ENCODE measurements around the gene ELAPOR1.

ELAPOR1 gene

DNA sequence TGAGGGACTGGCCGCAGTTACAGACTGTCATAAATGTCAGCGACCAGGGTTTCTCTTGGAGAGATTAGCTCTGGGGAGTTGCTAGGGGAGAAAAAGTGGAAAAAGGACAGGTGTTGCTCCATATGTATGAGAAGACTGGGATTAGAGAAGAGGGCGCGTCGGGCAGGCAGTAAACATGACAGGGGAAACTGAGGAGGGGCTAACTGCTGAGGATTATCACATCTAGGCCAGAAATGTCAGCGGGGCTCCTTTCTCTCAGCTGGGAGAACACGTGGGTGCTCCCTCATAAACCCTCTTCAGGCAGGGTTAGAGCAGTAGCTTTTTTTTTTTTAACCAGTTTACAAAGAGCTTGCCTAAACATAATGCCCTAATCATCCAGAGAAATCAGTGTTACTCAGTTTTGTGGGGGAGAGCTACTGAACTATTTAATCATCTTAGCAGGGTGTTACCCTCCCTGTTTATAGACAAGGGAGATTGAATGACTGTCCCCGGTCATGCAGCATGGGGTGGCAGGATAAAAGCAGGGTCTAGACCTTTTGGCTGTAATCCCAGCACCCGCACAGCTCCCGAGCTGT, 35.2 kb downstream of the ELAPOR1 start:
- peak overlapping the region in 1 of 2 donors; percentile 77 for H3K27ac Mint-ChIP-seq
- H3K4me3 Mint-ChIP-seq, result no peak overlapping the region
- H3K9me3 Mint-ChIP-seq, result no peaks in the 10 kb centered on the region
- H3K4me1 Mint-ChIP-seq, result no peaks in the 10 kb centered on the region
- no peak for ATAC-seq
- no peak for DNase-seq
- H3K27me3 Mint-ChIP-seq, result no peaks in the 10 kb centered on the region

DNA sequence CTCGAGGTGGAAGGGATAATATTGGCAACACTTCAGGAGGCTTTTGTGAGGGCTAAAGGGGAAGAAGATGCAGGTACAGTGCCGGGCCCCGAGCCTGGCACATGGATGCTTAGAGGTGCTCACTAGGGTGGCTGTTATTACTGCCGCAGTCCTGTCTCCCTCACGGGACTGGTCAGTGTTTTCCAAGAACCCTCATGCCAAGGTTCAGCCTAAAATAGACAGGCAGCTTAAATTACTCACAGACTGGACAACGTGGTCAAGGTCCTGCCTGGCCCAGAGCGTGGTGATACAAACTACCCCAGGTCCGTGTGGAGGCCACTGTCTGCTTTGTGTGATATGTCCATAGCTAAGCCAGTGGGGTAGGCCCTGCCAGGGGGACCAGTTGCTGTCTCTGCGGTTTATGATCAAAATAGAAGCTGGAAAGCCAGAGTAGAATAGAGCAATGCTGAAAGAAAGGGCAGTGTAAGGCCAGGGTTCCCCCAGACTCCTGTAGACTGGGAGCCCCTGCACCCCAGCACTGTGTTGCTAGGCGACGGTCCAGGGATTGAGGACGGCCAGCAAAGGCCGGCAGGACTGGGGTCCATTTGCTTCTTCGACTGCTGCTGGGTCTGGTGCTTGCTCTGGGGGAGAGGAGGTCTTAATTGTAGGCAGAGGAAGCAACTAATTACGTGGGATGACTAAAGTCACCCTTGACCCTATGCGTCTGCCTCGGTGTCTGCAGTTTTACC, 36.1 kb downstream of the ELAPOR1 start:
- Mint-ChIP-seq H3K27ac (no peak overlapping the region), H3K9me3 (no peaks in the 10 kb centered on the region), H3K27me3 (no peaks in the 10 kb centered on the region), H3K4me3 (no peak overlapping the region), H3K4me1 (no peaks in the 10 kb centered on the region)
- ATAC-seq, result no peak
- DNase-seq, result no peak

DNA sequence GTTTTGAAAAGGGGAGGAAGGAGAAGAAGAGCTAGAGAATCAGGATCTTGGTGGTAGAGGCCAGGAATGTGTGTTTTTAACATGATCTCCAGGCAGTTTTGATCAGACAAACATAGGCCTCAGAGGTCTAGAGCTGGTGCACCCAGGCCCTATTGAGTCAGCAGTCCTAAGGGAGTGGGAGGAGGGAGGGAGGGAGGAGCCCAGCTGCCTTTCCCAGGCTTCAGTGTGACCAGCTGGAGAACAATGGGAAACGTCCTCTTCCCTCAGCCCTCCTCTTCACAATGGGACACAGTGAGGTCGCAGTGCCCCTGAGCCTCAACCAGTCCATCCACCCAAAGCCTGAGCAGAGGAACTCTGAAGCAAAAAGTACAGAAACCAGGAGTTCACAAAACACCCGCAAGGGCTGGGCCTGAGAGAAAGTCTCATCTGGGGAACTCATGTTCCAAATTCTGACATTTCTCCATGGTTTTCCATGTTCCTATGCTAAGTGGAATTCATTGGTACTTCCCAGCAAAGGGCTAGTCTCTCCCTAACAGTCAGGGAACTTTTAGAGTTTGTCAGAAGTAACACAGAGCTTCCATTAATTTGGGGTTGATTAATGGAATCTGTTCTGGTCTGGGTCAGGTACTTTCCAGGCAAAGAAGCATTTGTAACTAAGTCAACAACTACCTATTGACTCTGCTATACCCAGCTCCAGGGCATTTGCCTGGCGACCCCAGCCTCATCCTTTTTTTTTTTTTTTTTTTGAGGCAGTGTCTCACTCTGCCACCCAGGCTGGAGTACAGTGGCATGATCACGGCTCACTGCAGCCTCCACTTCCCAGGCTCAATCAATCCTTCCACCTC, 37.5 kb downstream of the ELAPOR1 start:
- DNase-seq (no peak), ATAC-seq (no peak)
- H3K27ac Mint-ChIP-seq, result no peak overlapping the region
- no peaks in the 10 kb centered on the region for H3K4me1 Mint-ChIP-seq
- H3K4me3 Mint-ChIP-seq, result no peak overlapping the region
- H3K9me3 Mint-ChIP-seq, result no peaks in the 10 kb centered on the region
- no peaks in the 10 kb centered on the region for H3K27me3 Mint-ChIP-seq

DNA sequence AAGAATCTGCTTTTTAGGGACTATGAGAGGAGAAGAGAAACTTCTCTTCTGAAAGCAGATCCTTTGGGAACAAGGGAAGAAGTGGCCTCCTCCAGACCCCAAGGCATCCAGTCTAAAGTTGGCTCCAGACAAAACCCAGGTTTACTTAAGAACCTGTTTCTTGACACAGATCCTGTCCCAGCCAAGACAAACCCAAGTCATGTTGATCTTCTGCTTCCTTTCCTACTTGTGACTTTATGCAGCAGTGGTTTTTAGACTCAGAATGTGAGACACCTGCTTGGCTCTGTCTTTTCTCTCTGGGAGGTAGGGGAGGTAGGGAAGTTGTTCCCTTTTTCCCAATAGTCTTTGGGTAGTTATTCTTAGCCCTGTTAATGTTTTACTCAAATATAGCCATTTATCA, 38.3 kb downstream of the ELAPOR1 start:
- H3K4me1 Mint-ChIP-seq, result no peaks in the 10 kb centered on the region
- DNase-seq (no peak), ATAC-seq (no peak)
- H3K4me3 Mint-ChIP-seq, result no peak overlapping the region
- no peaks in the 10 kb centered on the region for H3K27me3 Mint-ChIP-seq
- H3K9me3 Mint-ChIP-seq, result no peaks in the 10 kb centered on the region
- H3K27ac Mint-ChIP-seq, result no peak overlapping the region

DNA sequence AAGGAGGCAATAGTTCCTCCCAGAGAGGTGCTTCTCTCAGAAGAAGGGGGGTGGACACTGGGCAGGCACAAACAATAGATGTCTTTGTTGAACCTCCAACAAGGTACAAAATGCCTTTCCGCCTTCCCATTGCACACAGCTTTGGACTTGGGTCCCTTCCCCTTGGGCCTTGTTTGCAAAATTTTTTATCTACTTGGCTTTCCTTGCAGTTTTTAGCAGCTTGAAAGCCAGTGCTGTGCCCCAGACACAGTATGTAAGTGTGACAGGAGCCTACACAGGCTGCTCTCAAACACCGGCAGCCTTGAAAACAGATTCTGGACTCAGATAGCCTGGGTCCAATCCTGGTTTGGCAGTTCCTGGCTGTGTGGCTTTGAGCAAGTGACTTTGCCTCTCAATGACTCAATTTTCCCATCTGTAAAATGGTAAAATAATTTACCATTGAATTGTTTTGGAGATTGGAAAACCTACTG, 43.0 kb downstream of the ELAPOR1 start:
- Mint-ChIP-seq H3K27me3 (no peaks in the 10 kb centered on the region), H3K4me1 (peaks cover 6% of the 10 kb centered on the region), H3K9me3 (no peaks in the 10 kb centered on the region), H3K4me3 (no peak overlapping the region), H3K27ac (no peak overlapping the region)
- DNase-seq (no peak), ATAC-seq (no peak)

DNA sequence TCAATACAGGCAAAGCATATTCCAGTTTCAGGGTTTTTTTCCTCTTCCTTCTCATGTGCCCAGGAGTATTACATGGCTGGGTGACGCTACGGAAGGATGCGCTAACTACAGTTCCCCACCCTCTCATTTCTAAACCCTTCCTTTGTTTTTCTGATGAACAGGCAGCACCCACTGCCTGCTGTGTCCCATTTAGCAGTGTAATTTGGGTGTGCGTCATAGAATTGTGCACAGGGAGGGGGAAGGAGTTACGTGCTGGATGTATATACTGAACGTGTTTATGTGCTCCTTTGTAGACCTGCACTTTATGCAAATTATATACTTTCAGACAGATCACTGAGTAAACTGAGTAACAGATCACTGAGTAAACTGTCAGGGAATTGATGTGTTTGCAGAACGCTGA, 44.5 kb downstream of the ELAPOR1 start:
- no peak for ATAC-seq
- Mint-ChIP-seq H3K4me1 (peaks cover 17% of the 10 kb centered on the region), H3K27ac (no peak overlapping the region), H3K4me3 (no peak overlapping the region), H3K27me3 (no peaks in the 10 kb centered on the region), H3K9me3 (no peaks in the 10 kb centered on the region)
- DNase-seq, result no peak

DNA sequence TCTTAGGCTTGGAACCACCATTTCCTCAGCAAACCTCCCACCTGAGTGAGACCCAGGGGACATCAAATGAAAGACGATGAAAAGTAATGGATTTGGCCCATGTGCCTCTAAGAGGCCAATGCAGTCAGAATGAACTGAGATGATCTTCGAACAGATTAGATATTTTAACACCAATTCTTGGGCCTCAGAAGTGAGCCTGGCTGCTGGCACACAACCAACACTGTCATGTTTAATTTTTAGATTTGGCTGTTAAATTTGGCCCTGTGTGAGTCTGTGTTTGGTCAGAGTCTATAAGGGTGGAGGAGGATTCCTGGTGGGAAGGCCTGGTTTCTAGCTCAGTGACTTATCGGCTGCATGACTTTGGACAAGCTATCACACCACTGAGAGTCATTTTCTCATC, 45.4 kb downstream of the ELAPOR1 start:
- Mint-ChIP-seq H3K27me3 (no peaks in the 10 kb centered on the region), H3K27ac (no peak overlapping the region), H3K9me3 (no peaks in the 10 kb centered on the region), H3K4me3 (no peak overlapping the region), H3K4me1 (peaks cover 17% of the 10 kb centered on the region)
- DNase-seq, result no peak
- no peak for ATAC-seq

DNA sequence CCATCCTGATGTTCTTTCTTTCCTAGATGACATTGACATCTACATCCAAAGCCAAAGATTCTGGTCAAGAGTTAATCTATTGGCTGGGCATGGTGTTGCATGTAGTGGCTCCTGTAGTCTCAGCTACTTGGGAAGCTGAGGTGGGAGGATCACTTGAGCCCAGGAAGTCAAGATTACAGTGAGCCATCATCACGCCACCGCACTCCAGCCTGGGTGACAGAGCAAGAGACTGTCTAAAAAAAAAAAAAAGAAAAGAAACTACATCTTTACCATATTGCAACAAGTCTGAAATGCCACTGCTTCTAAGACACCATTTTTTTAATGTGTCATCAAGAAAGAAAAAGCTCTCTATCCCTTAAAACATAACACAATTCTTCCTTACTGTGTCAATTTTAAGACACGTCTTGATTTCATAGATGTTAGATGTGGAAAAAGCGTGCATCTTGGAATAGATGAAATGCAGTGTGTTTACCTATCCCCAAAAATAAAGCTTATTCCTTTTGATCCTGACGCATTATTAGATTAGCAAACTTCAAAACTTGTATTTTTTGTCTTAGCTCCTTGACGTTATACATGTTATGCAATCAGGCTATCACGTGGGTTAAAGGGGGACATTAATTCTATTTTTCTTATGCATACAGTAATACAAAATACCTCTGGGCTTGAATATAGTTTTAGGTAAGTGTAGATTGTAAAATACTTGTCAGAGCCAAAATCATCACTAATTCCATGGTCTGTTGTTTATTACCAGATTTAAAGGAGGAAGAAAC, 46.3 kb downstream of the ELAPOR1 start:
- Mint-ChIP-seq H3K27ac (no peak overlapping the region), H3K27me3 (no peaks in the 10 kb centered on the region), H3K4me1 (peaks cover 17% of the 10 kb centered on the region), H3K9me3 (no peaks in the 10 kb centered on the region), H3K4me3 (no peak overlapping the region)
- ATAC-seq, result no peak
- DNase-seq, result no peak

DNA sequence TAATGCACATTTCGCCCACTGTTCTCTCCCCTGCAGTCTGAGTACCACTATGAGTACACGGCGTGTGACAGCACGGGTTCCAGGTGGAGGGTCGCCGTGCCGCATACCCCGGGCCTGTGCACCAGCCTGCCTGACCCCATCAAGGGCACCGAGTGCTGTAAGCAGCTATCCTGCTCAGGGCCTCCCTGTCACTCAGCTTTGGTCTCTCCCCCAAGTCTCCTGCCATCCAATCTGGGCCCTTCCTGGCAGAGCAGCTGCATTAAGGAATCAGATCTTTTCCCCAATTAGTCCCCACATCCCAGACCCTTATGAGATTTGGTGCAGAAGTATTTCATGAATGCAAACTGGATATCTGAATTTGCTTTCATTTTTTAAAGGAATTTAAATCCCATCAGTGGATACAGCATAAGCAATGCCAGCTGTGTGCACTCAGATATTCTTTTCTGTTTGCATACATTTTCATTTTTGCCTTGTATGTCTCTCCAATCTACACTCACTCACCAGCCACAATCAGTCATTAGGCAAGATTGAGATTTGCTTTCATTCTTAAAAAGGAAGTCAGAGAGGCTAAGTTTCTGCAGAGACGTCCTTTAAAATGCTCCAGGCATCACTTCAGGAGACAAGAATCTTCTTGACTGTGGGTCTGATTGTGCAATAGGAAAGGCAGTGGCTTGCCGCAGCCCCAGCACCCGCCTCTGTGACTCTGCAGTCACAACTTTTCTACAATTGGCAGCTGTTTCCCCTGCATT, 48.1 kb downstream of the ELAPOR1 start:
- ATAC-seq (peak; percentile 95), DNase-seq (peak in 1 of 2 donors; percentile 50)
- Mint-ChIP-seq H3K27ac (no peak overlapping the region), H3K9me3 (no peaks in the 10 kb centered on the region), H3K27me3 (no peaks in the 10 kb centered on the region), H3K4me3 (peak overlapping the region in 1 of 2 donors; percentile 60), H3K4me1 (peaks cover 17% of the 10 kb centered on the region)

DNA sequence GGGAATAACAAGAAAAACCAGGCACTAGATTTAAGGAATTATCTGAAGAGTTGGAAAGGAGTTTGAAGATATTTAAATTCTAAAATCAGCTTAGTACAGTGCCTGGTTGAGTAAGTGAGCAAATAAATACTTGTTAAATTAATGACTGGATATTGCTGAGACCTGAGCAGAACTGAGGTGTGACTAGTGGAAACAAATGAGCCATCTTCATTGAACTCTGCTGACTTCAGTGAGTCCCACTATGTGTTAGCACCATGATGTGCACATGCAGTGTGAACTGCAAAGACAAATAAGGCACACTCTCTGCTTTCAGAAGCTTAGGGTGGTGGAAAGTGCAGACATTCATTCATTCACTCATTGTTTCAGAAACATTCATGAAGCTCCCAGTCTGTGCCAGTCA, 48.7 kb downstream of the ELAPOR1 start:
- Mint-ChIP-seq H3K4me3 (no peak overlapping the region), H3K4me1 (peaks cover 17% of the 10 kb centered on the region), H3K27me3 (no peaks in the 10 kb centered on the region), H3K9me3 (no peaks in the 10 kb centered on the region), H3K27ac (no peak overlapping the region)
- no peak for DNase-seq
- ATAC-seq, result peak; percentile 53

DNA sequence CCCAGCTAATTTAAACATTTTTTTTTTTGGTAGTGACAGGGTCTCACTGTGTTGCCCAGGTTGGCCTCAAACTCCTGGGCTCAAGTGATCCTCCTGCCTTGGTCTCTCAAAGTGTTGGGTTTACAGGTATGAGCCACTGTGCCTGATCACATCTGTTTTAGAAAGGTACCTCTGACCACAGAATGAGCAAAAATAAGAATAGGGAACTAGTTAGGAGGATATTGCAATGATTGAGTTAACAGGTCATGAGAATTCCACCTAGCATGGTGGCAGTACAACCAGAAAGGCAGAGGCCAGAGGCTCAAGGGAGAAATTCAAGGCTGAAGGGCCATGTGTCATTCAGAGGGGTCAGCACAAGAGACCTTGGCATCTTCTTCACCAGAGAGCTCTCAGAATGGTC, 49.6 kb downstream of the ELAPOR1 start:
- ATAC-seq, result no peak
- Mint-ChIP-seq H3K27me3 (no peaks in the 10 kb centered on the region), H3K4me3 (no peak overlapping the region), H3K4me1 (peaks cover 17% of the 10 kb centered on the region), H3K27ac (no peak overlapping the region), H3K9me3 (no peaks in the 10 kb centered on the region)
- DNase-seq, result no peak

Data from stimulated activated naive CD8-positive, alpha-beta T cell treated with anti-CD3 and anti-CD28 coated beads, Interleukin-15, amount 100 ng/mL, for 72 hours (primary cell).